ENCODE results near the gene FOXM1. TPM values are rescaled to one million over a fixed set of nuclear protein-coding genes. Genes with fewer than 3 reads are reported as not detected.

The FOXM1 gene
- total RNA-seq, 4 donors from 2014 or later, result 6.4 to 31.4 (median 11.2) TPM

DNA sequence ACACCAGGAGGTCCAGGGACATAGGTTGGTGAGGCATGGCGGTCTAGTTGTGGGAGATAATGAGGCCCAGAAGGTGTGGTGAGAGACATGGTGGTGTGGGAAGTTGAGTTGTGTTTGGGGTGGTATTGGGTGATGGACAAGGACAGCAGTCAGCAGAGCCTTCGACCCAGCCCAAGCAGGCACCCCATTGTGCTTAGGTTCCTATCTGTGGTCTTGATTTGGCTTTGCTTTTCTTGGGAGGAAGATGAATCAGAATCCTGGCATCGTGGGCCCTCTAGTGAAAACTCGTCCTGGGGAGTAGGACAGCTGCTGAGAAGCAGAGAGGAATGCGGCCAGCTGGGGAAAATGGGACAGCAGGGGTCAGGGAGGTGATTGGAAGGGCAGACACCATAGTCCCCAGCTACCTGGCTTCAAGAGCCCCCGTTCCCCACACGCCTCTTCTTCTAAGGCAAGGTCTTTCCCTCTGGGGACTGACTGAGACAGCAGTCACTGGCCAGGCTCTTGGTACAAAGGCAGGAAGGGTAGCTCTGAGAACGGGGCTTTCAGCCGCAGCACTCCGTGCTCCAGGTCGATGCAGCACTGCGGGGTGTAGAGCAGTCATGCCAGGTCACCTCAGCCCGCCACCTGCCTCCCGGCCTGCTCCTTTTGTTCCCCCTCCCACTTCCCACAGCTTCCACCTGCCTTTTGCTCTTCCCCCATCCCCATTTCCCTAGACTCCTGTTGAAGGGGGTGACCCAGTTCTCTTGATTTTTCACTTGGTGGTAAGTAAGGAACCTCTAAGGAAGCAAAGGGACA lies 50.1 kb downstream of the FOXM1 start:
- no peak for TF ChIP-seq POLR2A (IDR thresholded peaks at IDR 0.05)
- Histone ChIP-seq H3K4me1 (no peaks in the 10 kb centered on the region), H3K27me3 (no peaks in the 10 kb centered on the region), H3K27ac (no peak overlapping the region), H3K9me3 (no peaks in the 10 kb centered on the region), H3K36me3 (peaks cover 0 to 88% (median 0%) of the 10 kb centered on the region in 3 donors), H3K4me3 (no peak overlapping the region)
- no peak for DNase-seq

DNA sequence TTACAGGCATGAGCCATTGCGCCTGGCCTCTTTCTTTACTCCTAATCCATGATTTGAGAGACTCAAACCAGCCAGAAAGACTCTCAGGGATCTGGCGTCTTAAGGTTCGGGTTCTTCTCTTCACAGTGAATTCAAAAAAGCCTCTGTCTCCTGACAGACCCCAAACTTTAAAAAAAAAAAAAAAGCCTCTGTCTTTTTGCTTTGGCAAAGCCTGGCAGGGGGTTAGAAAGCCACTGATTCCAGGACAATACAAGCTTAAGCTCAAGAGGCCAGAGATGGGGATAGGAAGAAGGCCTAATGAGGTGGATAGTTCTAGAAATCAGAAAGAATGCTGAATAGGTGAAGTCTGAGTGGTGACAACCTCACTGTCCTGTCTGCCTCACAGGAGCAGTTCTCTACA lies 50.9 kb downstream of the FOXM1 start:
- Histone ChIP-seq H3K27ac (no peak overlapping the region), H3K9me3 (no peaks in the 10 kb centered on the region), H3K36me3 (peaks cover 0 to 96% (median 0%) of the 10 kb centered on the region in 3 donors)

DNA sequence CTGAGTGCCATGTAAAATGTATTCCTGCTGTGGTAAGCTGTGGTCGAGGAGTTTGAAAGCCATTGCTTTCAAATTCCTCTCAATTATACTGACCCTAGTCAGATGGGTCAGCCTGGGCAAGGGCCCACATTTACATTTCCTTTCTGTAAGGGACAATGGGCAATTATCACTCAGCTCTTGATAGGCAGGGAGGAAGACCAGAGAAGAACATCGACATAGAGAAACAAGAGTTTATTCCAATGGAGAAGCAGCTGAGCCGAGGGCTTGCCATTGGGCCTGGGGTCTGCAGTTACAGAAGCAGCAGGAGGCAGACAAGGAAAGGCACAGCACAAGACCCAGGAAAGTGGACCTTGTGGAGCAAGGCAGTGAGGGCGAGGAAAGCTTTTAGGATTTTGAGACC lies 51.8 kb downstream of the FOXM1 start:
- Histone ChIP-seq H3K4me1 (no peaks in the 10 kb centered on the region), H3K9me3 (no peaks in the 10 kb centered on the region), H3K4me3 (no peak overlapping the region), H3K36me3 (peaks cover 0 to 96% (median 0%) of the 10 kb centered on the region in 3 donors), H3K27me3 (no peaks in the 10 kb centered on the region), H3K27ac (no peak overlapping the region)
- DNase-seq, result no peak
- TF ChIP-seq POLR2A (IDR thresholded peaks at IDR 0.05) (no peak), CTCF (IDR thresholded peaks at IDR 0.05) (no peak)

More for the DNA sequence above, 50.9 kb downstream of the FOXM1 start:
- no peak overlapping the region for H3K4me3 ChIP-seq
- no peak for DNase-seq
- no peaks in the 10 kb centered on the region for H3K4me1 ChIP-seq
- no peak for TF ChIP-seq POLR2A (IDR thresholded peaks at IDR 0.05)
- no peaks in the 10 kb centered on the region for H3K27me3 ChIP-seq

- Histone ChIP-seq H3K9me3 (no peaks in the 10 kb centered on the region), H3K36me3 (peaks cover 0 to 98% (median 0%) of the 10 kb centered on the region in 3 donors), H3K4me3 (no peak overlapping the region), H3K27me3 (no peaks in the 10 kb centered on the region), H3K27ac (no peak overlapping the region), H3K4me1 (no peaks in the 10 kb centered on the region)
- DNase-seq, result no peak
- TF ChIP-seq CTCF (IDR thresholded peaks at IDR 0.05), result no peak
- no peak for TF ChIP-seq POLR2A (IDR thresholded peaks at IDR 0.05)
Measured at GRCh38 chr12:2824541-2824940, 52.4 kb downstream of the FOXM1 start.

DNA sequence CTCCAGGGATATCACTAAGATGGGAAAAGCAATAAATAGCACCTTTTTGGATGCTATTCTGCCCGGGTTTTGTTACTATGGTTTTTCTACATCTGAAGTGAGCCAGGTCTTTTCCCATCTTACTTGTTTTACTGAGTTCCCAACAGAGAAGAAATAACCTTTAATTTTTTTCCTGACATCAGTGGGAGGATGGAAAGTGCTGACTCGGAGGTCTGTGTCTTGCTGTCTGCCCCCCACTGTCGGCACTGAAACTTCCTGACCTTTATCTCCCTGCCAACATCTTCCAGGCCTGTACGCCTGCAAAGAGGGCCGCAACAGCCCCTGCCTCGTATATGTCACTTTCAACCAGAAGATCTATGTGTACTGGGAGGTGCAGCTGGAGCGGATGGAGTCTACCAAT lies 53.5 kb downstream of the FOXM1 start:
- TF ChIP-seq CTCF (IDR thresholded peaks at IDR 0.05) (no peak), POLR2A (IDR thresholded peaks at IDR 0.05) (no peak)
- no peak for DNase-seq
- Histone ChIP-seq H3K36me3 (peaks cover 0 to 100% (median 0%) of the 10 kb centered on the region in 3 donors), H3K27ac (no peak overlapping the region), H3K4me1 (no peaks in the 10 kb centered on the region), H3K27me3 (no peaks in the 10 kb centered on the region), H3K9me3 (no peaks in the 10 kb centered on the region), H3K4me3 (no peak overlapping the region)

- no peak for TF ChIP-seq POLR2A (IDR thresholded peaks at IDR 0.05)
- TF ChIP-seq CTCF (IDR thresholded peaks at IDR 0.05), result no peak
- Histone ChIP-seq H3K27ac (no peak overlapping the region), H3K27me3 (no peaks in the 10 kb centered on the region), H3K9me3 (no peaks in the 10 kb centered on the region), H3K4me1 (no peaks in the 10 kb centered on the region), H3K36me3 (peaks cover 0 to 84% (median 0%) of the 10 kb centered on the region in 3 donors), H3K4me3 (no peak overlapping the region)
- no peak for DNase-seq
Measured at GRCh38 chr12:2820432-2820831, 56.5 kb downstream of the FOXM1 start.
